Testis (tissue), 3 donors: ENCODE data around the gene RASL11B. TPM values are rescaled to one million over a fixed set of nuclear protein-coding genes. Genes with fewer than 3 reads are reported as not detected.

Experiments used
- DNase-seq: peaks from one replicate; pipeline ENCODE4 v3.0.0-alpha.2; 2019
- H3K27ac ChIP-seq, 2 donors: fragments of 200-600 bp; sonication (generic); one replicate each; pipeline ENCODE4 v1.5.1; 2019
- H3K27me3 ChIP-seq: fragments of 200-600 bp; sonication (generic); one replicate; pipeline ENCODE4 v1.5.1; 2019
- H3K36me3 ChIP-seq: fragments of 200-600 bp; sonication (generic); one replicate; pipeline ENCODE4 v1.5.1; 2017; ENCODE audit warnings: low read depth; ENCODE audit errors: missing control alignments
- H3K4me1 ChIP-seq: fragments of 200-600 bp; sonication (generic); one replicate; pipeline ENCODE4 v1.5.1; 2019
- H3K4me3 ChIP-seq, 2 donors: fragments of 200-600 bp; sonication (generic); one replicate each; pipeline ENCODE4 v1.5.1; 2017 to 2019
- H3K9me3 ChIP-seq: fragments of 200-600 bp; sonication (generic); one replicate; pipeline ENCODE4 v1.5.1; 2017
- POLR2A ChIP-seq: fragments of 450-650 bp; IDR thresholded peaks from one replicate; pipeline ENCODE4 v1.6.1; 2017; ENCODE audit warnings: antibody characterized with exemption, mild to moderate bottlenecking, moderate library complexity
- WGBS, 2 donors: methylation state at CpG; one replicate each; pipeline ENCODE4 v1.1.5; 2018; 5-methylcytosine and 5-hydroxymethylcytosine counted together
- intact Hi-C: fragments of 100-400 bp; cut with DNase I; formaldehyde crosslinking; loops from one replicate; pipeline ENCODE4 v1.15.1; 2023; ENCODE audit warnings: low total_unique reads
- polyA plus RNA-seq: library from polyadenylated mRNA; stranded (reverse); fragments of 350-450 nt; fragmentation: Illumina TruSeq; extraction: RNeasy Lipid Tissue Mini Kit (QIAGEN cat#74804); gene quantifications from one replicate; pipeline ENCODE4 v1.2.3, GENCODE V29; 2014; ENCODE audit warnings: low read depth, low replicate concordance; ENCODE audit not compliant: insufficient read depth
- total RNA-seq, 2 donors: library from RNA; depleted of rRNA; stranded (reverse); fragments of >200 nt; gene quantifications; one replicate each; pipeline ENCODE4 v1.2.3, GENCODE V29; 2016
- TF ChIP-seq, protein P1 (sequence below), 3 experiments: fragments of 450-650 bp in 2 of 3; fragments of 200-600 bp in 1 of 3; sonication (generic) in 1 of 3; IDR thresholded peaks; one replicate each; pipeline ENCODE4 v1.5.1; 2016 to 2019; ENCODE audit warnings: antibody characterized with exemption in 3 of 3, mild to moderate bottlenecking in 2 of 3, moderate library complexity in 1 of 3

RASL11B gene
- total and polyA plus RNA-seq, 3 donors from 2014 or later, result 15.3 to 25.5 (median 16.7) TPM

GRCh38 chr4:52868133-52868532, 6.0 kb downstream of the RASL11B start:
- Histone ChIP-seq H3K4me3 (no peak overlapping the region), H3K27me3 (no peaks in the 10 kb centered on the region), H3K4me1 (peaks cover 30% of the 10 kb centered on the region), H3K36me3 (no peaks in the 10 kb centered on the region), H3K9me3 (no peaks in the 10 kb centered on the region), H3K27ac (no peak overlapping the region)
- intact Hi-C loops, result loop anchor here (10.0 kb wide), 1 partner anchor 153 kb away; no protein-coding TSS in a partner anchor
- DNase-seq, result peak; percentile 77
- WGBS, 2 donors, result 60 to 62% methylated on average over 8 of the region's 8 CpGs
- TF ChIP-seq POLR2A, result no peak
- TF ChIP-seq, protein P1, sequence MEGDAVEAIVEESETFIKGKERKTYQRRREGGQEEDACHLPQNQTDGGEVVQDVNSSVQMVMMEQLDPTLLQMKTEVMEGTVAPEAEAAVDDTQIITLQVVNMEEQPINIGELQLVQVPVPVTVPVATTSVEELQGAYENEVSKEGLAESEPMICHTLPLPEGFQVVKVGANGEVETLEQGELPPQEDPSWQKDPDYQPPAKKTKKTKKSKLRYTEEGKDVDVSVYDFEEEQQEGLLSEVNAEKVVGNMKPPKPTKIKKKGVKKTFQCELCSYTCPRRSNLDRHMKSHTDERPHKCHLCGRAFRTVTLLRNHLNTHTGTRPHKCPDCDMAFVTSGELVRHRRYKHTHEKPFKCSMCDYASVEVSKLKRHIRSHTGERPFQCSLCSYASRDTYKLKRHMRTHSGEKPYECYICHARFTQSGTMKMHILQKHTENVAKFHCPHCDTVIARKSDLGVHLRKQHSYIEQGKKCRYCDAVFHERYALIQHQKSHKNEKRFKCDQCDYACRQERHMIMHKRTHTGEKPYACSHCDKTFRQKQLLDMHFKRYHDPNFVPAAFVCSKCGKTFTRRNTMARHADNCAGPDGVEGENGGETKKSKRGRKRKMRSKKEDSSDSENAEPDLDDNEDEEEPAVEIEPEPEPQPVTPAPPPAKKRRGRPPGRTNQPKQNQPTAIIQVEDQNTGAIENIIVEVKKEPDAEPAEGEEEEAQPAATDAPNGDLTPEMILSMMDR (IDR thresholded peaks at IDR 0.05), result no peak

DNA sequence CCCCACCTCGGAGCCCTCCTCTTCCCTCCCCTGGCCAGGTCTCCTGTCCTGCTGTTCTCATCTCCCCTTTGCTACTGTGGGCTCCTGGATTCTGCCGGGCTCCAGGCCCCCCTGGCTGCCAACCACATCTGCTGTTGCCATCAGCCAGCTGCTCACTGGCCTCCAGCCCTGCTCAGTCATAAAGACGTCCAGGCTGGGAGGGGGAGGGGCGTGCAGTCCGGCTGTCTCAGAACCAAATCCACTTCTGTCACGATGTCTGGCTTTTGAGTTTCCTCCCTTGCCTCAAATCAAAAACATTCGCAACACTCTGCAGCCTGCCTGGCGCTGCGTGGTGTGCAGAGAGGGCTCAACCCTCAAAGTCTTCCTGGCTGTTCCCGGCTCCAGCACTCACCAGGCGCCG, 7.1 kb downstream of the RASL11B start:
- no peak overlapping the region for H3K4me3 ChIP-seq
- H3K4me1 ChIP-seq, result peaks cover 23% of the 10 kb centered on the region
- no peaks in the 10 kb centered on the region for H3K9me3 ChIP-seq
- H3K36me3 ChIP-seq, result no peaks in the 10 kb centered on the region
- intact Hi-C loops, result loop anchor here (10.0 kb wide), 1 partner anchor 154 kb away; no protein-coding TSS in a partner anchor
- no peak for DNase-seq
- H3K27ac ChIP-seq, result no peak overlapping the region
- 58 to 64% methylated on average over 11 to 12 of the region's 12 CpGs for WGBS, 2 donors
- TF ChIP-seq, protein P1 (IDR thresholded peaks at IDR 0.05), result no peak
- no peak for TF ChIP-seq POLR2A
- no peaks in the 10 kb centered on the region for H3K27me3 ChIP-seq

- Histone ChIP-seq H3K27ac (no peak overlapping the region), H3K4me1 (peaks cover 23% of the 10 kb centered on the region), H3K27me3 (no peaks in the 10 kb centered on the region), H3K9me3 (no peaks in the 10 kb centered on the region), H3K36me3 (no peaks in the 10 kb centered on the region), H3K4me3 (no peak overlapping the region)
- DNase-seq, result no peak
- intact Hi-C loops, result loop anchor here (10.0 kb wide), 1 partner anchor 155 kb away; no protein-coding TSS in a partner anchor
- TF ChIP-seq POLR2A, result no peak
- TF ChIP-seq, protein P1 (IDR thresholded peaks at IDR 0.05), result no peak
- 94 to 100% methylated on average over 1 of the region's 1 CpG for WGBS, 2 donors
Measured at GRCh38 chr4:52869656-52870055, 7.5 kb downstream of the RASL11B start.

DNA sequence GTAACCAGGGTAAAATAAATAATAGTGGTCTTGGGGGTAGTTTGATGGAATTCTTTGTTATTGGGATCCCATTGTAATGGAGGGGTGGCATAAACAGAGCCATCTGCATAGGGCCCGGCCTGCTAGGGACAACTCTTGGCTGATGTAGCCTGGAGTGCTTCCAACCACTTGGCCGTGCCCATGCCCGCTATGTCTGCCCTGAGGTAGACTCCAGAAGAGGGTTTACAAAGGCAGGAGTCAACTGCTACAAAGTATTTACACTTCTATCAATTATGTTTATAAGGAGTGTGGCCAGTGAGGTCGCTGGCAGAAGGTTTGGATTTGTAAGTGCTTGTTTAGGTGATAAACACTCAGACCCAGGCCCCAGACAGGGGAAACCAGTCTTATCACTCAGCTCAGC, 8.1 kb downstream of the RASL11B start:
- DNase-seq, result peak; percentile 40
- no peak overlapping the region for H3K4me3 ChIP-seq
- no peaks in the 10 kb centered on the region for H3K27me3 ChIP-seq
- H3K27ac ChIP-seq, result no peak overlapping the region
- H3K9me3 ChIP-seq, result no peaks in the 10 kb centered on the region
- WGBS, 2 donors, result 53 to 77% methylated on average over 4 of the region's 4 CpGs
- intact Hi-C loops, result no loop called here
- TF ChIP-seq POLR2A, result no peak
- TF ChIP-seq, protein P1 (IDR thresholded peaks at IDR 0.05), result no peak
- peaks cover 17% of the 10 kb centered on the region for H3K4me1 ChIP-seq
- no peaks in the 10 kb centered on the region for H3K36me3 ChIP-seq

DNA sequence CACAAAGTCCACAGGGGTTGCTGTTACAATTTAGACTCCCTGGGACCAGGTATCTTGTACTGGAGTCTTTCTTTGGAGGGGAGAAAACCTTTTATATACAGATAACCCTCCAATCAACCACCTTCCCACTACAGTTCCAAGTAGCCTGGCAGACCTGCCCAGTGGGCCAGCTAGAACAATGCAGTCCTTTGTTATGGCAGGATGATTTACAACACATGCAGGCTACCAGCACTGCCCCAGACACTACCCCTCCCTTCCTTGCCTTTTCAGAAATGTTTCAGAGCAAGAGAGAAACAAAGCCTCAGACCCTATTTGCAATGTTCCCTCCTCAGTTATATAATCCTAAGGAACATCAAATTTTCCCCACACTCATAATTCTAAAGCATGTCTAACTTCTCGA, 11.1 kb downstream of the RASL11B start:
- intact Hi-C loops, result no loop called here
- DNase-seq, result peak; percentile 66
- H3K36me3 ChIP-seq, result no peaks in the 10 kb centered on the region
- H3K4me3 ChIP-seq, result no peak overlapping the region
- no peak overlapping the region for H3K27ac ChIP-seq
- WGBS, 2 donors, result 63 to 79% methylated on average over 1 of the region's 1 CpG
- TF ChIP-seq, protein P1 (IDR thresholded peaks at IDR 0.05), result no peak
- no peak for TF ChIP-seq POLR2A
- H3K4me1 ChIP-seq, result peaks cover 11% of the 10 kb centered on the region
- H3K9me3 ChIP-seq, result no peaks in the 10 kb centered on the region
- H3K27me3 ChIP-seq, result no peaks in the 10 kb centered on the region
